ENCODE data around the gene ST3GAL2. TPM values are rescaled to one million over a fixed set of nuclear protein-coding genes. Genes with fewer than 3 reads are reported as not detected.
"Not testable (repeated sequence)": the region's sequence is repeated elsewhere in the genome, so short reads cannot be mapped to it uniquely, and the experiment has no call there.

Gene ST3GAL2
- total RNA-seq, 2 experiments from 2014 or later = 14.8 to 16.6 TPM

DNA sequence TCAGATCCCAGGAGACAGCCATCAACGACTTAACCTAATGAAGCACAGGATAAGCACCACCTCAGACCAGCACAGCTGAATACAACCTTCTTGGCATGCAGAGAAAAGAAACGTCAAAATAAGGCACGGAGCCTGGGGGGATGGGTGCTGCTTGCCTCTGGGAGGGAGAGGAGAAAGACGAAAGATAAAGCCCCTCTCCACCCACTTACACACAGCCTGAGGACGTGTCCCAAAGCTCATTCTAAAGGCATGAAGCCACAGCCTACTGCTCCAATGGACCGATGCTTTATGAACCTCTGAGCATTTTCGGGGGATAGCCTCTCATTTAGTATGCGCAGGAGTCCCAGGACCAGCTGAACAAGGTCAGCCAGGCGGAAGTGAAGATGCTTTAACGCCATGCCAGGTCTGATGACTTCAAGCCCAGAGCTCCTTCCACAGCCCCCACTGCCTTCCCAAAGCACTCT lies 31.1 kb downstream of the ST3GAL2 start:
- Mint-ChIP-seq H3K27me3 (no peaks in the 10 kb centered on the region), H3K36me3 (ENCODE audit: low read depth) (peaks cover 8% of the 10 kb centered on the region), H3K4me3 (no peak overlapping the region), H3K27ac (peak overlapping the region; percentile 27), H3K4me1 (peaks cover 45% of the 10 kb centered on the region), H3K9me3 (ENCODE audit: low read depth) (no peaks in the 10 kb centered on the region)
- intact Hi-C loops (cut with DNase I, micrococcal nuclease) = loop anchor here in 1 of 2 experiments (2.0 kb wide), 1 partner anchor 31 kb away; the partner anchor contains the start of gene ST3GAL2
- ChIA-PET POLR2A (no interaction called here), CTCF (interaction anchor here (1.2 kb wide), 1 partner anchor 13 kb away, joined by 3 read pairs; no protein-coding TSS in a partner anchor)
- ATAC-seq (no peak), DNase-seq (no peak)

DNA sequence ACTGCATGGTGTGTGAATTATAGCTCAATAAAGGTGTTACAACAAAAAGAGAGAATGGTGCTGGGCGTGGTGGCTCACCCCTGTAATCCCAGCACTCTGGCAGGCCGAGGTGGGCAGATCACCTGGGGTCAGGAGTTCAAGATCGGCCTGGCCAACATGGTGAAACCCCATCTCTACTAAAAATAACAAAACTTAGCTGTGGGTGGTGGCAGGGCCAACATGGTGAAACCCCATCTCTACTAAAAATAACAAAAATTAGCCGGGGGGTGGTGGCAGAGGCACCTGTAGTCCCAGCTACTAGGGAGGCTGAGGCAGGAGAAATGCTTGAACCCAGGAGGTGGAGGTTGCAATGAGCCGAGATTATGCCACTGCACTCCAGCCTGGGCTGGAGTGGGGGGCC lies 32.8 kb downstream of the ST3GAL2 start:
- ATAC-seq = not testable (repeated sequence)

DNA sequence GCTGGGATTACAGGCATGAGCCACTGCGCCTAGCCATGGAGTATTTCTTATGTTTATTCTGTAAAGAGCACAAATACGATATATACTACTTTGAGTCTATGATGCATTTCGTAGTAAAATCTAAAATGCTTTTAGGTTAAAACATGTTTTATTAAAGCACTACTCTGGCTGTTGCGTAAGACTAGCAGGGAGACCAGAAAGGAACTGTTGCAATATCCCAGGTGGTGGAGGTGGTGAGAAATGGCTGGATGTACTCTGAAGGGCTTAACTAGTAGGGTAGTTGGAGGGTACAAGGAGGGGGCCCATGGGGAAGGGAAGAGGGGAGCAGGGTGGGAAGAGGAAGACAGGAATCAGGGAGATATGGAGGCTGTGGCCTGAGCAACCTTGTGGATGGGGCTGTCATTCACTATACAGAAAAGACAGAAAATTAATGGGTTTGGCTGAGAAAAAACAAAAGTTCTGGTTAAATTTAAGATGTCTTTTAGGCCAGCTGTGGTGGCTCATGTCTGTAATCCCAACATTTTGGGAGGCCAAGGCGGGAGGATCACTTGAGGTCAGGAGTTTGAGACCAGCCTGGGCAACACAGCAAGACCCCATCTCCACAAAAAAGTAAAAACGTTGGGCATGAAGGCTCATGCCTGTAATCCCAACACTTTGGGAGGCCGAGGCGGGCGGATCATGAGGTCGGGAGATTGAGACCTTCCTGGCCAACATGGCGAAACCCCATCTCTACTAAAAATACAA lies 35.8 kb downstream of the ST3GAL2 start:
- DNase-seq (no peak), ATAC-seq (no peak)
- Mint-ChIP-seq H3K4me1 (peaks cover 33% of the 10 kb centered on the region), H3K4me3 (no peak overlapping the region), H3K36me3 (ENCODE audit: low read depth) (peaks cover 4% of the 10 kb centered on the region), H3K9me3 (ENCODE audit: low read depth) (no peaks in the 10 kb centered on the region), H3K27me3 (no peaks in the 10 kb centered on the region), H3K27ac (no peak overlapping the region)
- ChIA-PET CTCF (interaction anchor here (0.6 to 1.0 kb wide), 2 partner anchors 9 to 125 kb away, joined by 3 to 4 read pairs; no protein-coding TSS in a partner anchor), POLR2A (no interaction called here)
- intact Hi-C loops (cut with DNase I, micrococcal nuclease) = loop anchor here in 1 of 2 experiments (5.0 kb wide), 2 partner anchors 34 to 74 kb away; partner anchors contain the start of gene ST3GAL2

More for the DNA sequence above, 32.8 kb downstream of the ST3GAL2 start:
- peaks cover 46% of the 10 kb centered on the region for H3K4me1 Mint-ChIP-seq
- H3K36me3 Mint-ChIP-seq (ENCODE audit: low read depth); intact Hi-C loops (cut with DNase I, micrococcal nuclease); H3K9me3 Mint-ChIP-seq (ENCODE audit: low read depth); POLR2A ChIA-PET; H3K27me3 Mint-ChIP-seq; DNase-seq; H3K4me3 Mint-ChIP-seq; H3K27ac Mint-ChIP-seq: not testable (repeated sequence)
- CTCF ChIA-PET = interaction anchor here (0.6 to 1.3 kb wide), 3 partner anchors 12 to 696 kb away, joined by 3 to 4 read pairs (median 4); no protein-coding TSS in a partner anchor

DNA sequence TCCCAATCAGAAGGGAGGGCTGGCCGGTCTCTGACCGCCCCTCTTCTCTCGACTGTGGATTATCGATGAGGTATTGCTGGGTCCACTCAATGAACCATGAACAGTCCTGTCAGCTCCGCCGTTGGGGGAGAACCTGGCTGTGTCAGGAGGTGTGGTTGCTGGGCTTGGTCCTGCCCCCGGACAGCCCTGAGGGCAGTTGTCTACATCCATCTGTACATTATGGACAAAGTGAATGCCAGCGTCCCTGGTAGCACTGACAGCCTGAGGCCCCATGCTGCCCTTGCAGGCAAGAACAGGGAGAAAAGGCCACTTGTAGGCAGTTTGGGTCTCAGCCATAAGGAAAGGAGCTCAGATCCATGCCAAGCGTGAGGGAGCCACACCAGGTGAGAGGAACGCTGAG lies 38.9 kb downstream of the ST3GAL2 start:
- ChIA-PET CTCF (interaction anchor here (0.5 to 1.5 kb wide), 3 partner anchors 12 to 1041 kb away, joined by 3 read pairs; no protein-coding TSS in a partner anchor), POLR2A (interaction anchor here (0.6 kb wide), 1 partner anchor 19 kb away, joined by 4 read pairs; no protein-coding TSS in a partner anchor)
- peaks cover 22% of the 10 kb centered on the region for H3K4me1 Mint-ChIP-seq
- no peaks in the 10 kb centered on the region for H3K9me3 Mint-ChIP-seq (ENCODE audit: low read depth)
- H3K36me3 Mint-ChIP-seq (ENCODE audit: low read depth) = peaks cover 1% of the 10 kb centered on the region
- intact Hi-C loops (cut with DNase I, micrococcal nuclease) = loop anchor here in 1 of 2 experiments (5.0 kb wide), 2 partner anchors 37 to 77 kb away; partner anchors contain the start of gene ST3GAL2
- no peak overlapping the region for H3K27ac Mint-ChIP-seq
- no peaks in the 10 kb centered on the region for H3K27me3 Mint-ChIP-seq
- H3K4me3 Mint-ChIP-seq = no peak overlapping the region
- DNase-seq = no peak
- ATAC-seq = no peak

DNA sequence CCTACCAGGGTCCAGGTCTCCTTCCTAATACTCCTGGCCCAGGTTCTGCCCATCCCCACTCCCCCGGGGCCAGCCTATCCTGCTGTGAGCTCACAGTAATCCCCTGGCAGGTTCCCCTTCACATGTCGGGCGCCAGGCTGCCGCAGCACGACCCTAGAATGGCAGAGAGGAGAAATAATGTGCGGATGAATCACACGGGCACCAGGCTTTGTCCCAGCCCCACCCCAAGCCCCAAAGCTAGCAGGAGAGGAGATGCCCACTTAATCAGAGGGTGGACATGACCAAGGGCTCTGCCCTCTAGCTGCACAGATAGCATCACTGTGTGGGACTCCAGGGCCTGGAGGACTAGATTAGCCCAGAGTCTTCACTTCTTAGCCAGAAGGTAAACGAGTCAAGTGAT lies 39.5 kb downstream of the ST3GAL2 start:
- ATAC-seq = no peak
- Mint-ChIP-seq H3K9me3 (ENCODE audit: low read depth) (no peaks in the 10 kb centered on the region), H3K4me1 (peaks cover 17% of the 10 kb centered on the region), H3K4me3 (no peak overlapping the region), H3K27ac (no peak overlapping the region), H3K36me3 (ENCODE audit: low read depth) (no peaks in the 10 kb centered on the region), H3K27me3 (no peaks in the 10 kb centered on the region)
- ChIA-PET POLR2A (no interaction called here), CTCF (interaction anchor here (0.7 to 1.5 kb wide), 3 partner anchors 11 to 21 kb away, joined by 3 read pairs; no protein-coding TSS in a partner anchor)
- intact Hi-C loops (cut with DNase I, micrococcal nuclease) = no loop called here
- DNase-seq = no peak

DNA sequence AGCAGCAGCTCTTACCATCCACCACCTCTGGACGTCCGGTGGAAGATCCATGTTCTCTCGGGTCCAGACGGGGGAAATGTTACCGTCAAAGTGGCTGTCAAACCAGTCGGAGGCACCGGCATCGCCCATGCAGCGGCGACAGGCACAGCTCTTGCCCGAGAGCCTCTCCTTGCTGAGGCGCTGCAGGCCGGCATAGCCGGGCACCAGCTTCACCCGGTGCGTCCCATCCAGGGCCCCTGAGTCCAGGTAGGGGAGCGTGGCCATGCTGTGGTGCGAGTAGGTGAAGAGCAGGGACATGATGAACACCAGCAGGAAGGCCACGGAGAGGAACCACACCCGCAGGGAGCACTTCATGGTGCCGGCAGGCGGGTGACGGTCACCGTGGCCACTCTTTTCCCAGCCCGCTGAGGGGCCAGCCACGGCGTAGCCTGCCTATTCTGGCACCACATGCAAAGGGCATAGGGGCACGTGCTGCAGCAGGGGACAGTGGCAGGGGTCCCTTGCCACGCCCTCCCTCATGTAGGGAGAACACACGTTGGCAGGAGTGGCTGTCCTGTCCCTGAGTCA lies 40.6 kb downstream of the ST3GAL2 start:
- CTCF ChIA-PET = interaction anchor here (0.7 to 1.5 kb wide), 2 partner anchors 11 to 23 kb away, joined by 3 to 5 read pairs; no protein-coding TSS in a partner anchor
- Mint-ChIP-seq H3K9me3 (ENCODE audit: low read depth) (no peaks in the 10 kb centered on the region), H3K27me3 (no peaks in the 10 kb centered on the region), H3K4me1 (peaks cover 8% of the 10 kb centered on the region), H3K36me3 (ENCODE audit: low read depth) (no peaks in the 10 kb centered on the region), H3K27ac (no peak overlapping the region), H3K4me3 (no peak overlapping the region)
- DNase-seq (no peak), ATAC-seq (no peak)
- intact Hi-C loops (cut with DNase I, micrococcal nuclease) = no loop called here
- POLR2A ChIA-PET = no interaction called here

DNA sequence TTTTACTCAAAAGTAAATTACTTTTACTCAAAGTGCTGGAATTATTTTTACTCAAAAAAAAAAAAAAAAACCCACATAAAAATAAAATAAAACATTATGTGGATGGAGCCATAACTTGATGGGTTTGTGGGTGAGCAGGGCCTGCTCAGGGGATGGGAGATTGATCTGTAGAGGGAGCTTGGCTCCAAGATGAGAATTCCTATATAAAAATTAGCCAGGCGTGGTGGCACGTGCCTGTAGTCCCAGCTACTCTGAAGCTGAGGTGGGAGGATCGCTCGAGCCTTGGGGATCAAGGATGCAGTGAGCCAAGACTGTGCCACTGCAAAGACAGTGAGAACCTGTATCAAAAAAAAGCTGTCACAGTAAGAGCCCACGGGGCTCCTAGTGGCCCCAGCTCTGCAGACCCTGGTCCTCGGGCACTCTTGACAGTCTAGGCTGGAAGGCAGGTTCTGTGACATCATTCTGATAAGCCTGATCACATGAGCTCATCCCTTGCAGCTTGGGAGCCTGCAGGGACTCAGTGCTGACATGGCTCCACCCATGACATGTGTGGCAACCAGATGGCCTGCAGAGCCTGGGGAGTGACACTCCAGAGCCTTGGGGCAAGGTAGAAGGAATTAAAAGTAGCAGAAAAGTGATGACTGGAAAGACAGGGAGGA lies 42.5 kb downstream of the ST3GAL2 start:
- Mint-ChIP-seq H3K9me3 (ENCODE audit: low read depth) (no peaks in the 10 kb centered on the region), H3K27ac (no peak overlapping the region), H3K27me3 (no peaks in the 10 kb centered on the region), H3K4me1 (peaks cover 4% of the 10 kb centered on the region), H3K4me3 (no peak overlapping the region), H3K36me3 (ENCODE audit: low read depth) (no peaks in the 10 kb centered on the region)
- POLR2A ChIA-PET = interaction anchor here (1.2 kb wide), 1 partner anchor 9 kb away, joined by 6 read pairs; no protein-coding TSS in a partner anchor
- ATAC-seq (no peak), DNase-seq (no peak)
- CTCF ChIA-PET = interaction anchor here (0.6 kb wide), 2 partner anchors 11 to 43 kb away, joined by 3 to 4 read pairs; no protein-coding TSS in a partner anchor
- intact Hi-C loops (cut with DNase I, micrococcal nuclease) = no loop called here

DNA sequence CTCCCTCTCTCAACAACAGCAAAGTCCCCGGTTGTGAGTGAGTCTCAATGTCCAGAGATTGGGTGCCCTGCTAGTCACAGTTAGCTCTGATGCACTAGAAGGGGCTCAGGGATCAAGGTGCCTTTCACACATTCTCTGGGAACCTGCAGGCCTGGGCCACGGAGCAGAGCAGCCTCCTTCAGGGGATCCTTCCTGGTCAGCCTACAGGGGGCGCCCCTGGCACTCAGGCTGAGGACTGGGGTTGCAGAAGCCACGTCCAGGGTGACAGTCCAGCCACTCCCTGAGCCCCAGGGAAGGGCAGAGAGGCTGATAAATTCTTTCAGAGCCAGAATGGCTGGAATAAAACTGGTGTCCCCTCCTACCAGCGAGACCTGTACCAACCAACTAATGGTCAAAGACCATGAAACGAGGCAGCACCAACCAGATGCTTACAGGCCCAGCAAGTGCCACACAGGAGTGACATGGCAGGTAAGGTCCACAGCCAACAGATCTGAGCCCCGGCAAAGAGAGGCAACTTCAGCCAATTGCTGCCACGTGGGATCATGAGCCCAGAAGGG lies 43.5 kb downstream of the ST3GAL2 start:
- no peaks in the 10 kb centered on the region for H3K36me3 Mint-ChIP-seq (ENCODE audit: low read depth)

DNA sequence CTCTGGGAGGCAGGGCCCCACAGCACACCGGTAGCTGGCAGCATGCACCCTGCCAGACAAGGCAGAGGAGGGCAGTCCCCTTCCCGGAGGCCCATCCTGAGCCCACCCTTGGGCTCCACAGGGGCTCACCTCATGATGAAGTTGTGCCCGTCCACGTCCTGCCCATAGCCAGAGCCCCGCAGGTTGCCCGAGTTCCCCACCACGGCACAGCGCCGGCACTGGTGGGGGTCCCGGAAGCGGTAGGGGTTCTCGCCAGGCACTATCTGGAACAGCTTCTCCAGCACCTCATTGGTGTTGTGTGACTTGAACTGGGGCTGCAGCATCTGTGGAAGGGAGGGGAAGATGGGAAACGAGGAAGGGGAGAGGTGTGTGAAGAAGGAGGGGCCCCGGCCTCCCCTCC lies 44.0 kb downstream of the ST3GAL2 start:
- no peaks in the 10 kb centered on the region for H3K36me3 Mint-ChIP-seq (ENCODE audit: low read depth)
- H3K9me3 Mint-ChIP-seq (ENCODE audit: low read depth) = no peaks in the 10 kb centered on the region
- intact Hi-C loops (cut with DNase I, micrococcal nuclease) = loop anchor here (1.0 kb wide), 2 partner anchors 59 to 258 kb away; partner anchors contain the start of gene FCSK (in 1 of the 2)
- no peaks in the 10 kb centered on the region for H3K27me3 Mint-ChIP-seq
- DNase-seq (no peak), ATAC-seq (no peak)
- POLR2A ChIA-PET = interaction anchor here (0.6 kb wide), 1 partner anchor 14 kb away, joined by 3 read pairs; no protein-coding TSS in a partner anchor
- CTCF ChIA-PET = interaction anchor here (0.8 to 1.6 kb wide), 9 partner anchors 9 to 102 kb away, joined by 3 to 5 read pairs (median 3); partner anchors contain the start of genes FCSK and ST3GAL2
- H3K4me3 Mint-ChIP-seq = no peak overlapping the region
- H3K4me1 Mint-ChIP-seq = peaks cover 4% of the 10 kb centered on the region
- H3K27ac Mint-ChIP-seq = no peak overlapping the region

More for the DNA sequence above, 43.5 kb downstream of the ST3GAL2 start:
- Mint-ChIP-seq H3K27me3 (no peaks in the 10 kb centered on the region), H3K27ac (no peak overlapping the region), H3K4me3 (no peak overlapping the region), H3K9me3 (ENCODE audit: low read depth) (no peaks in the 10 kb centered on the region), H3K4me1 (peaks cover 4% of the 10 kb centered on the region)
- ATAC-seq (peak; percentile 95), DNase-seq (peak; percentile 84)
- intact Hi-C loops (cut with DNase I, micrococcal nuclease) = loop anchor here (1.0 kb wide), 2 partner anchors 59 to 258 kb away; partner anchors contain the start of gene FCSK (in 1 of the 2)
- POLR2A ChIA-PET = no interaction called here
- CTCF ChIA-PET = interaction anchor here (1.3 to 1.6 kb wide), 2 partner anchors 13 to 44 kb away, joined by 3 to 5 read pairs; partner anchors contain the start of gene ST3GAL2

DNA sequence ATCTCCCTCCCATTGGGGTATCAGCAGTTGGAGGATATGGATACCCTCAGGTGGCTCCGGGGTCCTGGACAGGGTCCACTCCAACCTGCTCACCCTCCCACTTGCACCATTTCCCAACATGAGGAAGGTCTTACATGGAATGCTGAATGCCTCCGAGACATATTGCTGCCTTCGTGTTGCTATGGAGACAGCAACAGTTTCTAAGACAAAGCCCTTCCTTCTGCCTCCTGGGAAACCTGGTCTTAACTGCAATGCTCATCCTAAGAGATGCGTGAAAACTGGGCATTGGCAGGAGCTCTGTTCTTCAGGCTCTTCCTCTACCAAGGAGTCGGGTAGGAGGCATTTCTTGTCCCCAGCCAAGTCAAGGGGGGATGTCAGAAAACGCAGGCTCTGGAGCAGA lies 45.2 kb downstream of the ST3GAL2 start:
- no peaks in the 10 kb centered on the region for H3K27me3 Mint-ChIP-seq
- no peak overlapping the region for H3K27ac Mint-ChIP-seq
- H3K4me1 Mint-ChIP-seq = peaks cover 4% of the 10 kb centered on the region
- POLR2A ChIA-PET = interaction anchor here (0.8 kb wide), 1 partner anchor 12 kb away, joined by 3 read pairs; no protein-coding TSS in a partner anchor
- DNase-seq (no peak), ATAC-seq (no peak)
- H3K36me3 Mint-ChIP-seq (ENCODE audit: low read depth) = no peaks in the 10 kb centered on the region
- intact Hi-C loops (cut with DNase I, micrococcal nuclease) = no loop called here
- no peaks in the 10 kb centered on the region for H3K9me3 Mint-ChIP-seq (ENCODE audit: low read depth)
- CTCF ChIA-PET = interaction anchor here (1.0 to 1.6 kb wide), 8 partner anchors 10 to 129 kb away, joined by 3 to 5 read pairs (median 3); partner anchors contain the start of genes COG4 and ST3GAL2
- H3K4me3 Mint-ChIP-seq = no peak overlapping the region

All from activated CD4-positive, alpha-beta T cell treated with anti-CD3 and anti-CD28 coated beads for 36 hours (primary cell).